ENCODE results near the gene CYP46A1.

CYP46A1 gene

DNA sequence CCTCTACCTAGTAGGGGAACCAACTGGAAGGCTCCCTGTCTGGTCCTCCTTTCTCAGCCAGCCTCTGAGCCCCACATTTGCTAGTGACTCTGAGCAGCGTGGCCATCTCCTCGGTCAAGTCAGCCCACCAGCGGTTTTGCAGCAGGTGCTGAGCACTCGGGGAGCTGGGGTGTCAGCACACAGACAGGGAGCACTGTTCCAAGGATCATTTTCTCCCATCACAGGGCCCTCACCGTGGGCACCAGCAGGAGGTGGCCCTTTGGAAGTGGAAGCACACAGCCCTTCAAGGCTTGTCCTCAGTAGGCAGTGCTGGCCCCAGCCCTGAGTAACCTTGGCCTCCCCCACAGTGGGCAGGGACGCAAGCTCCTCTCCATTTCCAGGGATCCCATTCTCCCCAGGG is 85.0 kb downstream of the CYP46A1 start:
- Histone ChIP-seq H3K27me3 (ENCODE audit: insufficient read depth, poor library complexity, severe bottlenecking) (no peaks in the 10 kb centered on the region), H3K4me3 (replicated peaks; ENCODE audit: insufficient read depth, low read length) (no peak overlapping the region), H3K27ac (replicated peaks) (no peak overlapping the region)
- no peak for DNase-seq (ENCODE audit: low read depth in 1 of 2, low spot score in 1 of 2)
- TF ChIP-seq, protein P1, sequence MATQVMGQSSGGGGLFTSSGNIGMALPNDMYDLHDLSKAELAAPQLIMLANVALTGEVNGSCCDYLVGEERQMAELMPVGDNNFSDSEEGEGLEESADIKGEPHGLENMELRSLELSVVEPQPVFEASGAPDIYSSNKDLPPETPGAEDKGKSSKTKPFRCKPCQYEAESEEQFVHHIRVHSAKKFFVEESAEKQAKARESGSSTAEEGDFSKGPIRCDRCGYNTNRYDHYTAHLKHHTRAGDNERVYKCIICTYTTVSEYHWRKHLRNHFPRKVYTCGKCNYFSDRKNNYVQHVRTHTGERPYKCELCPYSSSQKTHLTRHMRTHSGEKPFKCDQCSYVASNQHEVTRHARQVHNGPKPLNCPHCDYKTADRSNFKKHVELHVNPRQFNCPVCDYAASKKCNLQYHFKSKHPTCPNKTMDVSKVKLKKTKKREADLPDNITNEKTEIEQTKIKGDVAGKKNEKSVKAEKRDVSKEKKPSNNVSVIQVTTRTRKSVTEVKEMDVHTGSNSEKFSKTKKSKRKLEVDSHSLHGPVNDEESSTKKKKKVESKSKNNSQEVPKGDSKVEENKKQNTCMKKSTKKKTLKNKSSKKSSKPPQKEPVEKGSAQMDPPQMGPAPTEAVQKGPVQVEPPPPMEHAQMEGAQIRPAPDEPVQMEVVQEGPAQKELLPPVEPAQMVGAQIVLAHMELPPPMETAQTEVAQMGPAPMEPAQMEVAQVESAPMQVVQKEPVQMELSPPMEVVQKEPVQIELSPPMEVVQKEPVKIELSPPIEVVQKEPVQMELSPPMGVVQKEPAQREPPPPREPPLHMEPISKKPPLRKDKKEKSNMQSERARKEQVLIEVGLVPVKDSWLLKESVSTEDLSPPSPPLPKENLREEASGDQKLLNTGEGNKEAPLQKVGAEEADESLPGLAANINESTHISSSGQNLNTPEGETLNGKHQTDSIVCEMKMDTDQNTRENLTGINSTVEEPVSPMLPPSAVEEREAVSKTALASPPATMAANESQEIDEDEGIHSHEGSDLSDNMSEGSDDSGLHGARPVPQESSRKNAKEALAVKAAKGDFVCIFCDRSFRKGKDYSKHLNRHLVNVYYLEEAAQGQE (IDR thresholded peaks at IDR 0.05; ENCODE audit: insufficient replicate concordance, low read depth): no peak
- TF ChIP-seq CTCF (IDR thresholded peaks at IDR 0.05; ENCODE audit: insufficient read depth, low read length): no peak
- TF ChIP-seq GABPA (IDR thresholded peaks at IDR 0.05; ENCODE audit: low read depth): no peak
- TF ChIP-seq POLR2AphosphoS5 (IDR thresholded peaks at IDR 0.05; ENCODE audit: low read depth): no peak
- no peak for TF ChIP-seq SPI1 (IDR thresholded peaks at IDR 0.05; ENCODE audit: borderline replicate concordance, low read depth)

- DNase-seq (ENCODE audit: low read depth in 1 of 2, low spot score in 1 of 2): no peak
- TF ChIP-seq, protein P1 (IDR thresholded peaks at IDR 0.05; ENCODE audit: insufficient replicate concordance, low read depth): no peak
- TF ChIP-seq POLR2AphosphoS5 (IDR thresholded peaks at IDR 0.05; ENCODE audit: low read depth): no peak
- H3K27ac ChIP-seq (replicated peaks): no peak overlapping the region
Observed at GRCh38 chr14:99769799-99770198, 85.7 kb downstream of the CYP46A1 start.

GRCh38 chr14:99772371-99773283 is 88.5 kb downstream of the CYP46A1 start:
- no peak for TF ChIP-seq GABPA (IDR thresholded peaks at IDR 0.05; ENCODE audit: low read depth)
- TF ChIP-seq CTCF (IDR thresholded peaks at IDR 0.05; ENCODE audit: insufficient read depth, low read length): no peak
- TF ChIP-seq SPI1 (IDR thresholded peaks at IDR 0.05; ENCODE audit: borderline replicate concordance, low read depth): no peak
- TF ChIP-seq POLR2AphosphoS5 (IDR thresholded peaks at IDR 0.05; ENCODE audit: low read depth): no peak
- TF ChIP-seq, protein P1 (IDR thresholded peaks at IDR 0.05; ENCODE audit: insufficient replicate concordance, low read depth): no peak
- Histone ChIP-seq H3K27me3 (ENCODE audit: insufficient read depth, poor library complexity, severe bottlenecking) (no peaks in the 10 kb centered on the region), H3K4me3 (replicated peaks; ENCODE audit: insufficient read depth, low read length) (no peak overlapping the region), H3K27ac (replicated peaks) (no peak overlapping the region)
- DNase-seq (ENCODE audit: low read depth in 1 of 2, low spot score in 1 of 2): no peak

More at GRCh38 chr14:99769799-99770198, 85.7 kb downstream of the CYP46A1 start:
- Histone ChIP-seq H3K4me3 (replicated peaks; ENCODE audit: insufficient read depth, low read length) (no peak overlapping the region), H3K27me3 (ENCODE audit: insufficient read depth, poor library complexity, severe bottlenecking) (no peaks in the 10 kb centered on the region)
